HepG2 (cell line): ENCODE measurements around the gene NISCH. TPM values are rescaled to one million over a fixed set of nuclear protein-coding genes. Genes with fewer than 3 reads are reported as not detected.

Experiments used
- ARID3A ChIP-seq: IDR thresholded peaks from 2 replicates; pipeline ENCODE4 v1.6.1; 2012; ENCODE audit warnings: low read depth, low read length, improper control_type of control experiment
- ARID4A ChIP-seq: sonication (generic); formaldehyde crosslinking; IDR thresholded peaks from 2 replicates; pipeline ENCODE4 v1.5.0; 2020; ENCODE audit warnings: mild to moderate bottlenecking, missing genetic modification reagents, borderline replicate concordance
- ATF6 ChIP-seq: sonication (generic); formaldehyde crosslinking; conservative IDR thresholded peaks from 2 replicates; pipeline ENCODE4 v1.4.0; 2020; ENCODE audit warnings: missing genetic modification reagents
- NFIC ChIP-seq: IDR thresholded peaks from 2 replicates; pipeline ENCODE4 v1.6.1; 2012; ENCODE audit warnings: mild to moderate bottlenecking, low read length, inconsistent platforms
- SAFB2 ChIP-seq: sonication (generic); formaldehyde crosslinking; IDR thresholded peaks from 2 replicates; pipeline ENCODE4 v1.5.1; 2020; ENCODE audit warnings: missing genetic modification reagents, low read depth, mild to moderate bottlenecking, borderline replicate concordance
- TRAFD1 ChIP-seq: sonication (generic); formaldehyde crosslinking; IDR thresholded peaks from 2 replicates; pipeline ENCODE4 v1.5.1; 2020; ENCODE audit warnings: missing genetic modification reagents, mild to moderate bottlenecking, borderline replicate concordance
- ZEB1 ChIP-seq: IDR thresholded peaks from 2 replicates; pipeline ENCODE4 v1.6.1; 2012; ENCODE audit warnings: mild to moderate bottlenecking, low read depth, inconsistent platforms; ENCODE audit not compliant: insufficient replicate concordance
- ZNF431 ChIP-seq: sonication (generic); formaldehyde crosslinking; IDR thresholded peaks from 2 replicates; pipeline ENCODE4 v1.9.0; 2022; ENCODE audit warnings: missing genetic modification reagents, low read depth, mild to moderate bottlenecking, borderline replicate concordance
- ZNF564 ChIP-seq: sonication (generic); formaldehyde crosslinking; IDR thresholded peaks from 2 replicates; pipeline ENCODE4 v1.8.1; 2023; ENCODE audit warnings: mild to moderate bottlenecking, missing genetic modification reagents
- ZNF687 ChIP-seq: sonication (generic); formaldehyde crosslinking; IDR thresholded peaks from 2 replicates; pipeline ENCODE4 v1.5.1; 2020; ENCODE audit warnings: mild to moderate bottlenecking, missing genetic modification reagents, moderate library complexity
- ZUFSP ChIP-seq: sonication (generic); formaldehyde crosslinking; IDR thresholded peaks from 2 replicates; pipeline ENCODE4 v1.9.0; 2021; ENCODE audit warnings: missing genetic modification reagents, mild to moderate bottlenecking, borderline replicate concordance
- polyA plus RNA-seq, 8 experiments: library from polyadenylated mRNA; depleted of rRNA in 3 of 8; stranded (reverse) in 7 of 8; unstranded in 1 of 8; fragments of >200 nt; fragmentation: Illumina TruSeq in 4 of 8; extraction: Trizol in 4 of 8; gene quantifications; 2 replicates each; pipeline versions ENCODE4 v1.2.1 to v1.2.3, GENCODE V29; 2011 to 2016; ENCODE audit warnings: low read depth in 4 of 8, missing spikeins in 1 of 8, mixed read lengths in 1 of 8; ENCODE audit not compliant: insufficient read depth in 1 of 8
- total RNA-seq, 5 experiments: library from RNA; depleted of rRNA; stranded (reverse); fragments of >200 nt; fragmentation: Illumina TruSeq; extraction: Trizol; gene quantifications; 2 replicates each; pipeline ENCODE4 v1.2.3, GENCODE V29; 2016; ENCODE audit warnings: low read depth in 1 of 5

Gene NISCH
- total and polyA plus RNA-seq, 2 of the 13 experiments (the other 11 are each of a cell fraction or from before 2014, with no cell fraction given) = 27.0 to 47.6 TPM

- peak; percentile 71 for TF ChIP-seq ZNF687 (CRISPR knock-in tag)
- TF ChIP-seq SAFB2 (CRISPR knock-in tag) = no peak
- TF ChIP-seq ARID3A = no peak
- no peak for TF ChIP-seq ZUFSP
- TF ChIP-seq TRAFD1 (CRISPR knock-in tag) = 0 out of 2 replicates have a peak, but pooled peaks have one; percentile 52
- TF ChIP-seq NFIC = no peak
- no peak for TF ChIP-seq ZEB1
- TF ChIP-seq ZNF431 (CRISPR knock-in tag) = no peak
- TF ChIP-seq ATF6 = no peak
- TF ChIP-seq ARID4A (CRISPR knock-in tag) = peak; percentile 71; the same call in 1 of the 2 replicates
- no peak for TF ChIP-seq ZNF564 (CRISPR knock-in tag)
Observed at GRCh38 chr3:52429779-52430415, 25.5 kb upstream of the NISCH start (continued).
